Lower leg skin (tissue), 3 donors: Measurements from ENCODE around the gene PTGFRN.

Experiments
- POLR2A ChIP-seq, 2 donors: fragments of 450-650 bp; IDR thresholded peaks; one replicate each; pipeline ENCODE4 v1.6.1; 2016 to 2017; ENCODE audit warnings: antibody characterized with exemption in 2 of 2, mild to moderate bottlenecking in 1 of 2, moderate library complexity in 1 of 2
- TF ChIP-seq, protein P1 (sequence below), 3 donors: fragments of 450-650 bp; IDR thresholded peaks; one replicate each; pipeline ENCODE4 v1.5.1; 2016; ENCODE audit warnings: antibody characterized with exemption in 3 of 3, mild to moderate bottlenecking in 3 of 3, moderate library complexity in 2 of 3

DNA sequence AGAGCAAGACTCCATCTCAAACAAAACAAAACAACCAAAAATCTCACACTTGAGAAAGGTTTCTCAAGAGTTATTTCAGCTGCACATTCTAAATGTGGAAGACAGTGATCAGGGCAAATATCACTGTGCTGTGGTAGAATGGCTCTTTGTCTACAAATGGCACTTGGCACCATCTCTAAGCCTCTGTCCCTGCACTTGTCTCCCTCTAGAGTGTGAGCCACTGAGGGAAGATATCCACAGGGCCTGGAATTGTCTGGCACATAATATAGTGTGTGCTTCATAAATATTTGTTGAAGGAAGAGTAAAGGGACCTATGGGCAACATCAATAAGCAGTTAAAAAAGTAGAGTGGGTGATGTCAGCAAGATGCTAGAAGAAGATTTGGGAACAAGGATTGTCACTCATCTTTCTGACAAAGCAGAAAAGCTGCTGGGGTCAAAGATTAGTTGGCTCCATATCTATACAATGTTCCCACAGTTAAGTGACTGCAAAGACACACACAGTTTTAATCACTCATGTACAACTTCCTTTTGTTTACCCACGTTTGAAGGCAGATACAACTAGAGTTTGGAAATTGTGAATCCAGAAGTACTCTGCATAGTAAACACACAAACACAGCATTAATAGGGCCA, 110.9 kb downstream of the PTGFRN start:
- TF ChIP-seq, protein P1, sequence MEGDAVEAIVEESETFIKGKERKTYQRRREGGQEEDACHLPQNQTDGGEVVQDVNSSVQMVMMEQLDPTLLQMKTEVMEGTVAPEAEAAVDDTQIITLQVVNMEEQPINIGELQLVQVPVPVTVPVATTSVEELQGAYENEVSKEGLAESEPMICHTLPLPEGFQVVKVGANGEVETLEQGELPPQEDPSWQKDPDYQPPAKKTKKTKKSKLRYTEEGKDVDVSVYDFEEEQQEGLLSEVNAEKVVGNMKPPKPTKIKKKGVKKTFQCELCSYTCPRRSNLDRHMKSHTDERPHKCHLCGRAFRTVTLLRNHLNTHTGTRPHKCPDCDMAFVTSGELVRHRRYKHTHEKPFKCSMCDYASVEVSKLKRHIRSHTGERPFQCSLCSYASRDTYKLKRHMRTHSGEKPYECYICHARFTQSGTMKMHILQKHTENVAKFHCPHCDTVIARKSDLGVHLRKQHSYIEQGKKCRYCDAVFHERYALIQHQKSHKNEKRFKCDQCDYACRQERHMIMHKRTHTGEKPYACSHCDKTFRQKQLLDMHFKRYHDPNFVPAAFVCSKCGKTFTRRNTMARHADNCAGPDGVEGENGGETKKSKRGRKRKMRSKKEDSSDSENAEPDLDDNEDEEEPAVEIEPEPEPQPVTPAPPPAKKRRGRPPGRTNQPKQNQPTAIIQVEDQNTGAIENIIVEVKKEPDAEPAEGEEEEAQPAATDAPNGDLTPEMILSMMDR (IDR thresholded peaks at IDR 0.05): no peak
- TF ChIP-seq POLR2A (IDR thresholded peaks at IDR 0.05): no peak
